GM21825 (cell line): Measurements from ENCODE around the gene B2M.
"Not testable (repeated sequence)": the region's sequence is repeated elsewhere in the genome, so short reads cannot be mapped to it uniquely, and the experiment has no call there.

Experiments
- ATAC-seq: cut with Tn5 transposase; IDR thresholded peaks from one replicate; pipeline ENCODE4 v1.9.1; 2021; ENCODE audit warnings: mild to moderate bottlenecking, moderate library complexity; ENCODE audit not compliant: unreplicated experiment

Gene B2M

GRCh38 chr15:44720460-44721176 is 9.3 kb downstream of the B2M start:
- no peak for ATAC-seq

- ATAC-seq = no peak
Measured at GRCh38 chr15:44722011-44722410, 10.7 kb downstream of the B2M start.

GRCh38 chr15:44726136-44726535 is 14.8 kb downstream of the B2M start:
- ATAC-seq = no peak

GRCh38 chr15:44726568-44727484 is 15.5 kb downstream of the B2M start:
- peak; percentile 34 for ATAC-seq

- ATAC-seq = no peak
Measured at GRCh38 chr15:44727485-44728231, 16.3 kb downstream of the B2M start.

GRCh38 chr15:44728232-44728575 is 16.9 kb downstream of the B2M start:
- ATAC-seq = not testable (repeated sequence)

- ATAC-seq = peak; percentile 62
Measured at GRCh38 chr15:44728576-44729407, 17.5 kb downstream of the B2M start.

- ATAC-seq = no peak
Measured at GRCh38 chr15:44729408-44730127, 18.3 kb downstream of the B2M start.

- ATAC-seq = no peak
Measured at GRCh38 chr15:44734839-44735481, 23.6 kb downstream of the B2M start.

- ATAC-seq = no peak
Measured at GRCh38 chr15:44735482-44736180, 24.3 kb downstream of the B2M start.

- ATAC-seq = no peak
Measured at GRCh38 chr15:44736181-44736765, 25.0 kb downstream of the B2M start, which contains the start of gene TRIM69. TRIM69 (plus strand) TSS chr15:44736528; CDS start chr15:44736705, 177 bp downstream.

- no peak for ATAC-seq
Measured at GRCh38 chr15:44738340-44738984, 27.1 kb downstream of the B2M start.

- ATAC-seq = not testable (repeated sequence)
Measured at GRCh38 chr15:44739222-44739847, 28.0 kb downstream of the B2M start.

- ATAC-seq = not testable (repeated sequence)
Measured at GRCh38 chr15:44743454-44743853, 32.1 kb downstream of the B2M start.

- ATAC-seq = no peak
Measured at GRCh38 chr15:44753345-44753744, 42.0 kb downstream of the B2M start.

- no peak for ATAC-seq
Measured at GRCh38 chr15:44763187-44763586, 51.9 kb downstream of the B2M start.

GRCh38 chr15:44763848-44764247 is 52.5 kb downstream of the B2M start:
- ATAC-seq = no peak
